Stimulated activated CD8-positive, alpha-beta memory T cell treated with anti-CD3 and anti-CD28 coated beads, Interleukin-2, amount 100 ng/mL, for 1 hour (primary cell): ENCODE data around the gene KIDINS220.

Experiments used
- DNase-seq, 2 donors: peaks; one replicate each; pipeline ENCODE4 v3.0.0-alpha.2; 2020; ENCODE audit warnings: low read depth in 2 of 2

The KIDINS220 gene

GRCh38 chr2:8836971-8837794 lies at the start of gene KIDINS220:
Gene KIDINS220, minus strand, starts transcription at chr2:8837613. Its CDS starts 10,520 bp downstream, at chr2:8827093.
- peak; percentile 75 to 76 for DNase-seq

GRCh38 chr2:8886876-8887275 lies 49.5 kb upstream of the KIDINS220 start:
- no peak for DNase-seq

- DNase-seq, result no peak
Observed at GRCh38 chr2:8886202-8886518, 48.7 kb upstream of the KIDINS220 start.

- DNase-seq, result no peak
Observed at GRCh38 chr2:8885449-8886201, 48.2 kb upstream of the KIDINS220 start.

GRCh38 chr2:8884812-8885211 lies 47.4 kb upstream of the KIDINS220 start:
- DNase-seq, result no peak

GRCh38 chr2:8882094-8882493 lies 44.7 kb upstream of the KIDINS220 start:
- no peak for DNase-seq

GRCh38 chr2:8877894-8878293 lies 40.5 kb upstream of the KIDINS220 start:
- no peak for DNase-seq

GRCh38 chr2:8877332-8877731 lies 39.9 kb upstream of the KIDINS220 start:
- DNase-seq, result no peak

- DNase-seq, result no peak
Observed at GRCh38 chr2:8876628-8877027, 39.2 kb upstream of the KIDINS220 start.

- no peak for DNase-seq
Observed at GRCh38 chr2:8872821-8873432, 35.5 kb upstream of the KIDINS220 start.

- no peak for DNase-seq
Observed at GRCh38 chr2:8870441-8870840, 33.0 kb upstream of the KIDINS220 start.

- no peak for DNase-seq
Observed at GRCh38 chr2:8867363-8867762, 29.9 kb upstream of the KIDINS220 start.

- no peak for DNase-seq
Observed at GRCh38 chr2:8863331-8863953, 26.0 kb upstream of the KIDINS220 start.

GRCh38 chr2:8862230-8862629 lies 24.8 kb upstream of the KIDINS220 start:
- DNase-seq, result no peak

- DNase-seq, result no peak
Observed at GRCh38 chr2:8861797-8862196, 24.4 kb upstream of the KIDINS220 start.

- no peak for DNase-seq
Observed at GRCh38 chr2:8860239-8860638, 22.8 kb upstream of the KIDINS220 start.

- DNase-seq, result no peak
Observed at GRCh38 chr2:8858910-8859309, 21.5 kb upstream of the KIDINS220 start.

- no peak for DNase-seq
Observed at GRCh38 chr2:8858264-8858663, 20.9 kb upstream of the KIDINS220 start.

- no peak for DNase-seq
Observed at GRCh38 chr2:8857709-8858108, 20.3 kb upstream of the KIDINS220 start.

GRCh38 chr2:8856176-8856575 lies 18.8 kb upstream of the KIDINS220 start:
- DNase-seq, result no peak

- no peak for DNase-seq
Observed at GRCh38 chr2:8855010-8855409, 17.6 kb upstream of the KIDINS220 start.

GRCh38 chr2:8853426-8853825 lies 16.0 kb upstream of the KIDINS220 start:
- DNase-seq, result no peak
